ENCODE results near the gene DRAXIN.

The DRAXIN gene

DNA sequence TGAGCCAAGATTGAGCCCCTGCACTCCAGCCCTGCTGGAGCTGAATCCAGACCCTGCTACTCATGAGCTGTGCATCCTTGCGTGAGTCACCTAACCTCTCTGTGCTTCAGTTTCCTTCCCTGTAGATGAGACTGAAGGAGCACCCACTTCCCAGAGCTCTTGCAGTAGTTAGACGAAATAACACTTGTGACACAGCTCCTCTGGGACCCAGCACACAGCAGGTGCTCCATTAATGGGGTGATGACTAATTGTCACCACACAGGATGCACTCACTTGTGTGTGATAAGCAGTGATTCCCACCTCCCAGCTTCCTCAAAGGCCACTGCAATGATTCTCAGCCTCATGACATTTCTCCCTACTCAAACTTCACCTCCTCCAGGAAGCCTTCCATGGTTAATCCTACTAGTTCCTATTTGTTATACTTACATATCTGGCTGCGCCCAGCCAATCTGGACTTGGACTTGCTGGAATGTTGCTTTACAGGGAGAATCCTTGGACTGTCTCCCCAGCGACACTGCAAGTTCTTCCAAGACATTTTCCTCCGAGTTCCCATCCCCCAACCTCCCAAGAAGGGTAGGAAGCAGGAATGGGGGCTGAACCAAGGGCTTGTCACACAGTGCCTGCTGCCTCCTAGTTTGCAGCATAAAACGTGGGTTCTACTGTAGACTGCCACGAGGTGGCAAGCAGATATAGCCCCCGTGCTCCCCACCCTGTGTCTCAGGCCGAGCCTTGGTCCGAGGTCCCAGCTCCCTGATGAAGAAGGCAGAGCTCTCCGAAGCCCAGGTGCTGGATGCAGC, 17.2 kb downstream of the DRAXIN start:
- DNase-seq (ENCODE audit: low spot score) = no peak

DNA sequence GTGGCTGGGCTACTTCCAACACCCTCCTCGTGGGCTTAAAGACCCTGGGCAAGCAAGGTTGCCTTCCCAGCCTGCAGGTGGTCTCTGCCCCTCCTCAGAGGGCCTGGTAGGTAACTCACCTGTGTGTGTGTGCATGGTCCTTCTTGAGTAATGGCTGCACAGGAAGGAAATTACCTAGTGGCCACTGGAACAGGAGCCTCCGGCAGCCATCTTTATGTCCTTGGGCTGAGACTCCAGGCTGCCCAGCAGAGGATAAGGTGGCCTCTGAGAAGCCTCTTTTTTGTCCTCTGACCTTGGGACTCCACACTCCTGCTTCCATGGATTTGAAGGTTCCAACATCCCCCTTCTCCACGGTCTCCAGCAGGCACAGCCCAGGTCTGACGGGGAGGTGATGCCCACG, 20.0 kb downstream of the DRAXIN start:
- no peak for DNase-seq (ENCODE audit: low spot score)

DNA sequence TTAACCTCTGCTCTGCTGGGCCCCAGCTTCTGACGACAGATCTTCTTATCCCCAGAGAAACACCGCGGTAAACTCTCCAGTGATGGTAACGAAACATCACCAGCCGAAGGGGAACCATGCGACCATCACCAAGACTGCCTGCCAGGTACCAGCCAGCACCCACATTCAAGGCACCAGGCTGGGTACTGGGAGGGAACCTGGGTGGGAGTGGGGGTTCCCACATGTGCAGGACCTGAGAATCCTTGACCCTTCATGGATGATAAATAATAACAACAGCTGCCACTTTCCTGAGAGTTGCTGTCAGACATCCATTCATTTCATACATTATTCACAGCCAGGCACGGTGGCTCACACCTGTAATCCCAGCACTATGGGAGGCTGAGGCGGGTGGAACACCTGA, 20.8 kb downstream of the DRAXIN start:
- DNase-seq (ENCODE audit: low spot score) = no peak

DNA sequence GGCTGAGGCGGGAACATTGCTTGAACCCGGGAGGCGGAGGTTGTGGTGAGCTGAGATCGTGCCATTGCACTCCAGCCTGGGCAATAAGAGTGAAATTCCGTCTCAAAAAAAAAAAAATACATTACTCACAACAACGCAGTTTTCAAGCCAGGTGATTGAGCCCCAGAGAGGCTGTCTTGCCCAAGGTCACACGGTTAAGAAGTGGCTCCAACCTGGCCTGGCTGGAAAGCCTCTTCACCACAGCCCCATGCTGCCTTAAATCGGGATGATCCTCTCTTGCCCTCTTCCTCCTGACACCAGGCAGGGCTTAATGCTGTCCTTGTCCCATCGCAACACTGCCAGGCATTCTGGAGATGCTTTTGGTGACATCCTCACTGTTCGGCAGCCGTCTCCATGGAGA, 21.6 kb downstream of the DRAXIN start:
- no peak for DNase-seq (ENCODE audit: low spot score)

DNA sequence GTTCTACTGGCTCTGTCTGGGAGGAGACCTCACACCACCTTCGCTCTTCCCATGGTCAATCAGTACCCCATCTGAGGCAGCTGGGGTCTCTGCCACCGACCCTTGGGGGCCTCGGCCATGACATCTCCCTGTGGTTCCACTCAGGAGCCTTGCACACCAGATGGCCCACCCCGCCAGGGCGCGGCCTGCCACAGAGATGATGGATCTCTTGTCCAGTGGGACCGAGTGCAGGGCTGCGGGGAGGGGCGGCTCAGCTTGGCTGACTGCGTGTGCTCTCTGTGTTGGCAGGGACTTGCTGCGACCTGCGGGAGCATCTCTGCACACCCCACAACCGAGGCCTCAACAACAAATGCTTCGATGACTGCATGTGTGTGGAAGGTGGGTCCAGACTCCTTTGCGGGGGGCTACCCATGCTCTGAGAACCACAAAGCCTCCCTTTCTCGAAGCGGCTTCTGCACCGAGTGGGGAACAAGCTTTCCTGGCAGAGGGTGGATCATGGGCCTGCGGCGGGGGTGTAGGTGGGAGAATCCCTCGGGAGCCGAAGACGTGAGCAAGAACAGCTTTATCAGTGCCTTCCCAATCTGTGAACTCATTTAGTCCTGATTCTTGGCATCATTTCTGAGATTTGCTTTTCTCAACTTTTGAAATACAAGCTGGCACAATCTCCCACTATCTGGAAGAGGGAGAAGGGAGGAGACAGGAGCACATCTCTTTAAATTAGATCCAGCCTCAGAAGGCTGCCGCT, 23.5 kb downstream of the DRAXIN start:
- no peak for DNase-seq (ENCODE audit: low spot score)

DNA sequence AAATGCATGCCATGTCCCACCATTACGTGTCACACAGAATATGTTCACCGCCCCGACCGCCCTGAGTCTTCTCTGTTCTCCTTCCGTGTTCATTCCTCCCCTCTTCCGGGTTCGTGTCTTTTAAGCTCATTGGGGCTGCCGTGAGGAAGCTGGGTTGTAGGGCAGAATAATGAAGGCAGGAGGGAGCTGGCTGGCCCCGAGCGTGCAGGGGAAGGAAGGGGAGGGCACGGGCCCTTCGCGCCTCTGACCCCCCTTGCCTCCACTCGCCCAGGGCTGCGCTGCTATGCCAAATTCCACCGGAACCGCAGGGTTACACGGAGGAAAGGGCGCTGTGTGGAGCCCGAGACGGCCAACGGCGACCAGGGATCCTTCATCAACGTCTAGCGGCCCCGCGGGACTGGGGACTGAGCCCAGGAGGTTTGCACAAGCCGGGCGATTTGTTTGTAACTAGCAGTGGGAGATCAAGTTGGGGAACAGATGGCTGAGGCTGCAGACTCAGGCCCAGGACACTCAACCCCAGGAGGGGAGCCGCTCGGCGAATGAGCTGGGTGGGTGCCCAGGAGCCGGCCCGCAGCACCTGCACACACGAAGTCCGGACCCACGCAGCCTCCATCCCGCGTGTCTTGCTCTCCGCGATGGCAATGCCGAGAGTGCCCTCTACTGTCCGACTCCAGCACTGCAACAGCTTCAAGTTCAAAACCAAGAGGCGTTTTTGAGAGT, 28.0 kb downstream of the DRAXIN start:
- DNase-seq (ENCODE audit: low spot score) = no peak

DNA sequence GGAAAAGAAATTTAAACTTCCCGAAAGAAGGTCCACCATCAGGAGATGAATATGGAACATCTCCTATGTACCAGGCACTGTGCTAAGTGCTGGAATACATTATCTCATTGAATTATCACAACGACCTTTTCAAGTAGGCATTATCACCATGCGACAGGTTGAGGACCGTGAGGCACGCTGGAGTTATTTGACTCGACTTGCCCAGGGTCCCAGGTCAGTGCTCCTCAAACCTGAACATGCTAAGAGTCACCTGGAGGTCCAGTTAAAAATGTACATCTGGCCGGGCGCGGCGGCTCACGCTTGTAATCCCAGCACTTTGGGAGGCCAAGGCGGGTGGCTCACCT, 28.5 kb downstream of the DRAXIN start:
- DNase-seq (ENCODE audit: low spot score) = no peak

DNA sequence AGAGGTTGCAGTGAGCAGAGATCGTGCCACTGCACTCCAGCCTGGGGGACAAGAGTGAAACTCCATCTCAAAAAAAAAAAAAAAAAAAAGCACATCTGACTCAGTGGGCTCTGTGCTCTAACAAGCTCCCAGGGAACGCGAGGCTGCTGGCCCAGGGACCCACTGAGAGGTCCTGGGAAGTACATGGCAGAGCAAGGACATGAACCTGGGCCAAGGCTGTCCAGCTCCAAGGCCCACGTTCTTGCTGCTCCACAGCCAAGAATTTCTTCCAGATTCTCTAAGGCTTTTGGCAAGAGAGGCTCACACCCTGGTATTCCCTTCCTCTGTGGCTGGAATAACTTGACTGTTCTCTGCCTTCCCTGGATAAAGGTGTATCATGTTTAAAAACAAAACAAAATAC, 29.0 kb downstream of the DRAXIN start:
- no peak for DNase-seq (ENCODE audit: low spot score)

DNA sequence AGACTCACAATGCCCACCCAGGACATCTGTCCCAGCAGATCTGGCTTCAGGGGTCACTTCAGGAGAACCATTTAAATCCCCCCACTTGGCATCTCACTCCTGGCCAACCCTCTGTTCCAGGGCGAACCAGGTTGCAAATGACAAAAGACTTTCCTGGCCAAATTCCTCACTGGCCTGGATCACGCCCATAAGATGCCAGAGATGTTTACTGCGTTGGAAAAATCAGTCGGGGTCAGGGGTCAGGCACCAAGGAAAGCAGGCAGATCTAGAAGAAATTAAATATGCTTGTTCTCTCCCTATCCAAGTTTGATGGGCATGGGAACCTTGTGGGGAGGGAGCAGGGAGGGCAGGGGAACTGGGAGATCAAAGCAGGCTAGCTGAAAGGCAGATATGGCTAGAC, 29.8 kb downstream of the DRAXIN start:
- DNase-seq (ENCODE audit: low spot score) = no peak

DNA sequence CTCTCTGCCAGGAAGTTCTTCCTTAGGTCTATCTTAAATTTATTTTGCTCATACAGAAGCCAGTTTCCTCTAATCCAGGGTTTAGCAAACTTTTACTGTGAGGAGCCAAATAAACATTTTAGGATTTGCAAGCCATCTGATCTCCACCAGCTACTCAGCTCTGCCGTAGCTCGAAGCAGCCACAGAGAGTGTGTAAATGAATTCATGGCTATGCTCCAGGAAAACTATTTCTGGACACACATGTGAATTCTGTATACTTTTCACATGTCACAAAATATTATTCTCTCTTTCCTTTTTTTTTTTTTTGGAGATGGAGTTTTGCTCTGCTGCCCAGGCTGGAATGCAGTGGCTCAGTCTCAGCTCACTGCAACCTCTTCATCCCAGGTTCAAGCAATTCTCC, 31.0 kb downstream of the DRAXIN start:
- DNase-seq (ENCODE audit: low spot score) = no peak

DNA sequence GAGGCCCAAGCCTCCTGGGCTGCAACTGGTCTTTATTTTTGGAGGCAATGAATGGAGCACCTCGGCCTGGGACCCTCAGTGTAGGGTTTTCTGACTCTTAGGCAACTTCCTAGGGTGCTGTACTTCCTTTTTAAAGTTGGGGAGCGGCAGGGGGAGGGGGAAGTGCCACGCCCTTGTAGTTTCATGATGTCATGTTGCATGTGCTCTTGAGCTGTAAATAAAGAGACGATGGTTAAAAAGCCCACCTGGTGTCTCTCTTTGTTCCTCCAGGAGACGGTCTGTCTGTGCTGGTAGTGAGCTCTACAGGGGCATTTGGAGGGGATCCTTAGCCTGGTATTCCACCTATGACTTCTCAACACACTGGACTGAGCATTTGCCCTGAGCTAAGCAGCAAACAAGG, 34.1 kb downstream of the DRAXIN start:
- DNase-seq (ENCODE audit: low spot score) = no peak

DNA sequence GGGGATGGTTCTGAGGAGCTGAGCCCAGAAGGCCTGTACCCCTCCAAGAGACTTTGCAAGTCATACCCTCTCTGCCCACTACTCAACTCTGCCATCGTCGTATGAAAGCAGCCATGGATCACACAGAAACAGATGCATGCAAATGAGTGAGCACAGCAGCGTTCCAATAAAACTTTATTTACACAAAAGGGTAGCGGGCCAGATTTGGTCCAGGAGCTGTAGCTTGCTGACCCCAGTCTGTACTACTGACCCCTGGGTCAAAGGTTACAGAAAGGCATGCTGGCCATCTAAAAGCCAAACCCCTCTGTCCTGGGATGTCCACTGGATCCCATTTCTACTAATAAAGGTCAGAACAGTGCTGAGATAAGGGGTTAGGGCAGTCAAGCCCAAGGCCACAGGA, 35.6 kb downstream of the DRAXIN start:
- DNase-seq (ENCODE audit: low spot score) = no peak

DNA sequence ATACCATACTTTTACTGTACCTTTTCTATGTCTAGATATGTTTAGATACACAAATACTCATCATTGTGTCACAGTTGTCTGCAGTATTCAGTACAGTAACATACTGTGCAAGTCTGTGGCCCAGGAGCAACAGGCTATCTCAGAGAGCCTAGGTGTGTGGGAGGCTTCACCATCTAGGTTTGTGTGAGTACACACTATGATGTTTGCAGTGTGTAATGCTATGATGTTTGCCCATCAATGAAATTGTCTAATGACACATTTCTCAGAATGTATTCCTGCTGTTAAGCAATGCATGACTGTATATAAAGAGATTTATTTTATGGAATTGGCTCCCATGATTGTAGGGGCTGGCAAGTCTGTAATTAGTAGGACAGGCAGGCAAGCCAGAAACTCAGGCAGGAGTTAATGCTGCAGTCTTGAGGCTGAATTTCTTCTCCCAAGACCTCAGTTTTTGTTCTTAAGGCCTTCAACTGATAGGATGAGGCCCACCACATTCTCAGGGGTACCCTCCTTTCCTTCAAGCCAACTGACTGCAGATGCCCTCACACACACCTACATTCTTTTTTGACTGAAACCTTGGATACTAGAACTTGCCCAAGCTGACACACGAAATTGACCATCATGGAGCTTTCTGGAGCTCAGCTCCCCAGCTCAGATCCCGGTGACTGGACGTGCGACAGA, 36.8 kb downstream of the DRAXIN start:
- no peak for DNase-seq (ENCODE audit: low spot score)

DNA sequence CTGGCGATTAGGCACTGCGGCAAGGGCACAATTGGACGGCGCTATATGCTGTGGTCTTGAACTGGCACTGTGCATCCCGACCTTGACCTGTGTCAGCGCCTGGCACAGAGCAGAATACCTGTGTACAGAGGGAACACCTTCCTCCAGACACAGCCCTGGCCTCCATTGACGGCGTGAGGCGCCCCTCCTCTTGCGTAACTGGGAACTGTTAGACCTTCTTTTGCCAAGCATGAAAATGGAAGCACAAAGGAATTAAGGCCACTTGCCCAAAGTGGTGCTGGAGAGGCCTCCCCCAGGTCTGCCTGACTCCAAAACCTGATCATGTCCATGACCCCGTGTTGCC, 37.6 kb downstream of the DRAXIN start:
- no peak for DNase-seq (ENCODE audit: low spot score)

DNA sequence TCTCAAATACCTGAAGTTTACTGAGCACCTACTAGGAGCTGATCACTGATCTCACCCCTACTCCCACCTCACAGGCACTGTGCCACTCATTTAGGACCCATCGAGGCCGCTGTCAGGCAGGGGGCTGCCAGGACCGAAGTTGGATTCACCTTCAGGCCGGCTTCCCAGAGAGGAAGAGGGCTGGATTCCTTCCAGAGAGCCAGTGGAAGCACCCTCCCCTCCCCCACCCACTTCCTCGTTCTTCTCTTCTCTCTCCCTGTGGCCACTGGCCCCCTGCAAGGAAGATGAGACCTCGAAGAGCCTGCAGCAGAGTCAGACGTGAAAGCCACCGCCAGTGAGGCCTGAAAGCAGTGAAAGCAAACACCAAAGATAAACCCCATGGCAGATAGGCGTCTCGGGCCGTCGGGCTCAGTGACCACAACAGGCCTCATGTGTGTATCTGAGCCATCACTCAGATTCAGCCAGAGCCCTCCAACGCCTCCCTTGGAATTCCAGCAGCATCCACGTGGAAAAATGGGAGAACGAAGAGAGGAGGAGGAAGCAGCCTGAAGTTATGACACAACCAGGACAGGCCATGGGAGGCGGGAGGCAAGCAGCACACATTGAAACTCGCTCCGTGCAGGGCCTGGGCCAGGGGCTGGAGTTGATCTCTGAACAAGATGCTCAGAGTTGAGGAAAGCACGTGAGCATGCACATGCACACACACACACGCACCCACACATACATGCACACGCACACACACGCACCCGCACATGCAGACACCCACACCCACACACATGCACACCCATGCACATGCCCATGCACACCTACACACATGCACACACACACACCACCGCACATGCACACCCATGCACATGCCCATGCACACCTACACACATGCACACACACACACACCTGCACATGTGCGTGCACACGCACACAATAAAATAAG, 38.3 kb downstream of the DRAXIN start:
- no peak for DNase-seq (ENCODE audit: low spot score)

DNA sequence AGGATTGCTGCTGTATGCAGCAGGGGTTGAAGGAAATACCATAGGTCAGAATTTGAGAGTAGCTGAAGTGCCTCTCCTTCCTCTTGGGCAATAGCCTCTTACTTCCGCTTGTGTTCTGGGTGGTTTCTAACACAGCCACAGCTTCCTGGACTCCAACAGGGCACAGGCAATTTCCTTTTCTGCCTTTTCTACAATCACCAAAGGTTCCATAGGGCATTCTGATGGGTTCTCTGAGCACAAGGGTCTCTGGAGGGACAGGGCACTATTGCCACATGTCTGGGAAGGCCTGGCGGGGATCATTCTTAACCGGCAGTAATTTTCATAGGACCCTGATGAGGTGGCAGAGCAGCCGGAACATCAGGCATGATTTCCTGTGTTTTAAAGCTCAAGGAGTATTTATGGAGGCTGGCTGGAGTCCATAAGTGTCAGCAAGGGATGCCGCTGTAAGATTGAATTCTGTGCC, 39.0 kb downstream of the DRAXIN start:
- DNase-seq (ENCODE audit: low spot score) = no peak

DNA sequence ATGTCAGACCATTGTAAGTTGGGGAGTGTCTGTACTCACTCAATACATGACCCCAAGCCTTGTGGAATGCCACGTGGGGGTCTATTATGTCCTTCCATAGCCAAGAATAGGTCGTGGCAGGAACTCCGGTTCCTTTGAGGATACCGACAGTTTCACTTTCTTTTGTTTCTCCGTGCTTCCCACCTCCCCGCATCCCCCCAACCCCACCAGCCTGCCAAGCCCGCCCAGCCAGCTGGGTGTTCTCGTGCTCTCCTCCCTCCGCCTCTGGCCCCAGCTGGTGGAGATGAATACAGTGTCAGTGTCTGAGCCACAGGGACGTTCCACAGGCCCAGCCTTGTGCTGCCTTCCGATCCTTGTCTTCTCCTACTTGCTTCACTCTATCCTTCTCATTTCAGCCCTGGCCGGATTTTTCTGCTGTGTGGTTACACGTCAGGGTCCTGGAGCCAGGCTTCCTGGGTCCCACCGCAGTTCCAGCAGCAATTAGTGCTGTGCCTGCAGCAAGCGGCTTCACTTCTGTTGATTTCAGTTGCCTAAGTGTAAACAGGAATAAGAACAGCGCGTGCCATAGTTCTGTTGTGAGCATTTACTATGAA, 40.3 kb downstream of the DRAXIN start:
- DNase-seq (ENCODE audit: low spot score) = no peak

DNA sequence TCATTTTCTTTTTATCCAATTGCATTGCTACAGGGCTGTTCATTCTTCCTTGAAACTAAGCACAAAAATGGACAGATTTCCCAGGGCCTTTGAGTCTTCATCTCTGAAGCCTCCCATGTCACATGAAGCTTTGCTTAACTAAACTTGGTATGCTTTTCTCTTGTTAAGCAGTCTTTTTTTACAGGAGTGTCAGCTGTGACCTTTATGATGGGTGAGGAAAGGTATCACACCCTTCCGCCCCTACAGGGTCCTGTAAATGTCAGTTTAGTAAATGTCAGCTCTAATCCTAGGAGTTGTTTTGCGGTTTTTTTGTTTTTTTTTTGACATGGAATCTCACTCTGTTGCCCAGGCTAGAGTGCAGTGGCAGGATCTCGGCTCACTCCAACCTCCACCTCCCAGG, 41.8 kb downstream of the DRAXIN start:
- no peak for DNase-seq (ENCODE audit: low spot score)

DNA sequence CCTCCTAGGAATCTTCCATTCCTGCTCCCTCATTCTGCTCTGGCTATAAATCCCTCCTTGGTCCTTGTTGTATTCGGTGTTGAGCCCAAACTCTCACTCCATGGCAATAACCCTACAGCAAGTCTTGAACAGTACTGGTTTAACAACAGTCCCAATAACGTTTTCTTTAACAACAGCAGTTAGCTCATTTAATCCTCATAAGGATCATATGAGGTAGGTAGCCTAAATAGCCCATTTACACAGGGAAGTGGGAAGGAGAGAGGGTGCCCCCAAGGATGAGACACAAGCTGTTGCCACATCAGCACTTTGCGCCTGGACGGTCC, 44.0 kb downstream of the DRAXIN start:
- no peak for DNase-seq (ENCODE audit: low spot score)

DNA sequence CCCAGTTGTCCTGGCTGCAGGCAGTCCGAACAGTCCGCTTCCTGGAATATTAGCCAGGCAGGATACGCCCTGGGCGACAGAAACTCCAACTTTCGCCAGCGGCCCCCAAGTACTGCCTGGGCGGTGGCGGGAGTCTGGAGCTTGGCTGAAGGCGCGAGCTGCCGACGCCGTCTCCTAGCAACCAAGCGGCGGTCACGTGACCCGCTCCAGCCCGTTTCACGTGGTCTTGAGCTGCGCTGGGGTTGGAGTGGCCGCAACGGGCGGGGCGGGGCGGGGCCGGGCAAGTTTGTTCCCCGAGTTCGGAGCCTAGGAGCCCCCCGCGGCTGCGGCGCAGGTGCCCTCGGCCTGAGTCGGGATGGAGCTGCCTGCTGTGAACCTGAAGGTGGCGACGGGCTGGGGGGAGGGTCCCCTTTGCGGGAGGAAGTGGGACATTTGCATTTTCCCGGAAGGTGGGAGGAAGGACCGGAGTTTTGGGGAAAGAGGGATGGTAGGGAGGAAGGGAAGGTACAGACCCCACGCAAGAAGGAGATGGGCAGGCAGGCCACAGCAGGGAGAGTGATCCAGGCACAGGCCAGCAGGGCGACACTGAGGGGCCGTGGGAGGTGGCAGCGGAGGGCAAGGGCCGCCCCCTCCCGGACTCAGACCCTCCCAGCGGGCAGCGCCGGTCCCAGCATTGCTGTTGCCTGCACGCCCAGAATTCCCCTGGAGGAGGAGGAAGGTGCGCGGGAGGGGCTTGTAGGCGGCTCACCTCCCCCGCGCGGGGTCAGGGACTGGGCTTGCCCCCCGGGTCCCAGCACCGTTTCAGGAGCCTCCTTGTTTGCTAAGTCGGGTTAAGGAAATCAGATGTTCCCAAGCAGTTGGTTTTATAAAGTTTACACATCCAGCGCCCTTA, 44.6 kb downstream of the DRAXIN start, which contains the start of gene AGTRAP:
Gene AGTRAP, plus strand, starts transcription at position 283 of the 892 bp plus-strand sequence. Its CDS starts 73 bp downstream, at position 356.
- DNase-seq (ENCODE audit: low spot score) = peak; percentile 89

Data from HuH-7.5 (cell line).